ENCODE results near the gene NOP16. TPM values are rescaled to one million over a fixed set of nuclear protein-coding genes. Genes with fewer than 3 reads are reported as not detected.

NOP16 gene
- total and polyA plus RNA-seq, 8 donors = 4.7 to 23.2 (median 10.2) TPM

GRCh38 chr5:176415240-176415951, 27.0 kb upstream of the NOP16 start:
- DNase-seq = peak in 2 of 6 donors; percentile 21 to 30

GRCh38 chr5:176414704-176415103, 26.3 kb upstream of the NOP16 start:
- Histone ChIP-seq H3K36me3 (no peaks in the 10 kb centered on the region), H3K4me3 (no peak overlapping the region), H3K4me1 (peaks cover 0 to 15% (median 0%) of the 10 kb centered on the region in 3 donors), H3K27ac (no peak overlapping the region), H3K9me3 (no peaks in the 10 kb centered on the region), H3K27me3 (no peaks in the 10 kb centered on the region)
- whole genome bisulfite sequencing, 2 donors = 43 to 45% methylated on average over 3 of the region's 3 CpGs
- TF ChIP-seq CTCF (IDR thresholded peaks at IDR 0.05) = no peak
- ATAC-seq (no peak), FAIRE-seq (no peak), DNase-seq (no peak)
- intact Hi-C loops (cut with DNase I) = loop anchor here in 1 of 3 donors (10.0 kb wide), 1 partner anchor 160 kb away; no protein-coding TSS in a partner anchor

More at GRCh38 chr5:176415240-176415951, 27.0 kb upstream of the NOP16 start:
- WGBS, 2 donors = 41 to 47% methylated on average over 13 of the region's 13 CpGs
- intact Hi-C loops (cut with DNase I) = loop anchor here in 1 of 3 donors (10.0 kb wide), 1 partner anchor 159 kb away; no protein-coding TSS in a partner anchor
- TF ChIP-seq CTCF (IDR thresholded peaks at IDR 0.05) = no peak
- peak in 2 of 4 donors; percentile 1 to 4 for ATAC-seq
- FAIRE-seq = no peak
- Histone ChIP-seq H3K27ac (peak overlapping the region; percentile 79 to 90 (median 83)), H3K9me3 (no peaks in the 10 kb centered on the region), H3K4me3 (peak overlapping the region; percentile 64 to 100 (median 85)), H3K36me3 (no peaks in the 10 kb centered on the region), H3K4me1 (peaks cover 0 to 15% (median 0%) of the 10 kb centered on the region in 3 donors), H3K27me3 (no peaks in the 10 kb centered on the region)

- ATAC-seq (no peak), DNase-seq (peak in 1 of 6 donors; percentile 45), FAIRE-seq (no peak)
- Histone ChIP-seq H3K27me3 (no peaks in the 10 kb centered on the region), H3K4me1 (peaks cover 0 to 15% (median 0%) of the 10 kb centered on the region in 3 donors), H3K27ac (no peak overlapping the region), H3K4me3 (no peak overlapping the region), H3K9me3 (no peaks in the 10 kb centered on the region), H3K36me3 (no peaks in the 10 kb centered on the region)
- TF ChIP-seq CTCF (IDR thresholded peaks at IDR 0.05) = no peak
- intact Hi-C loops (cut with DNase I) = loop anchor here in 1 of 3 donors (10.0 kb wide), 1 partner anchor 161 kb away; no protein-coding TSS in a partner anchor
- WGBS, 2 donors = 86 to 87% methylated on average over 7 of the region's 7 CpGs
Measured at GRCh38 chr5:176413709-176414191, 25.4 kb upstream of the NOP16 start.

GRCh38 chr5:176413255-176413565, 24.8 kb upstream of the NOP16 start:
- Histone ChIP-seq H3K9me3 (no peaks in the 10 kb centered on the region), H3K4me3 (no peak overlapping the region), H3K27me3 (no peaks in the 10 kb centered on the region), H3K27ac (no peak overlapping the region), H3K4me1 (peaks cover 0 to 15% (median 0%) of the 10 kb centered on the region in 3 donors), H3K36me3 (no peaks in the 10 kb centered on the region)
- FAIRE-seq = no peak
- TF ChIP-seq CTCF (IDR thresholded peaks at IDR 0.05) = no peak
- WGBS, 2 donors = 94 to 95% methylated on average over 2 of the region's 2 CpGs
- no peak for ATAC-seq
- intact Hi-C loops (cut with DNase I) = loop anchor here in 1 of 3 donors (10.0 kb wide), 1 partner anchor 162 kb away; no protein-coding TSS in a partner anchor
- DNase-seq = peak in 1 of 6 donors; percentile 40
